Measurements from ENCODE around the gene ALK.
A peak's percentile ranks its signal among the peaks of the same experiment; 100 is the strongest.
"Not testable (repeated sequence)": the region's sequence is repeated elsewhere in the genome, so short reads cannot be mapped to it uniquely, and the experiment has no call there.

ALK gene

GRCh38 chr2:29786361-29786760 is 135.0 kb downstream of the ALK start:
- no peak for DNase-seq

- no peak for DNase-seq
Observed at GRCh38 chr2:29783666-29784065, 137.7 kb downstream of the ALK start.

GRCh38 chr2:29782549-29783458 is 138.6 kb downstream of the ALK start:
- DNase-seq = no peak

GRCh38 chr2:29782087-29782486 is 139.3 kb downstream of the ALK start:
- DNase-seq = no peak

DNA sequence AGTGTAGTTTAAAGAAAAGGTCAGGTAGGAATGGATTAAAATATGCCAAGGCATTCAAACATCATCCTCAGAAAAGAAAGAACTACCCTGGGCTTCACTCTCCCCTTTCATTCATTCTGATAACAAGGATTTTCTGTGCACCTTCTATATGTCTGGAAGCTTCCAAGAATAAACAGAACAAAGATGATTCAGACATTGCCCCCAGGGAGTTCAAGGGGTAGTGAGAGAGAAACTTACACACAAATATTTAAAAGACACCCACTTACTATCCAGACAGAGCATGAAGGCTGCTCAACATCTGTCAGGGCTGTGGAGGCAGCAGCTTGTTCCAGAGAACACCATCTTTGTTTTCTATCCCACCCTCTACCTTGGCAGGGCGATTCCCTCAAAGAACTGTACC is 140.5 kb downstream of the ALK start:
- DNase-seq = no peak

GRCh38 chr2:29777161-29777560 is 144.2 kb downstream of the ALK start:
- DNase-seq = no peak

DNA sequence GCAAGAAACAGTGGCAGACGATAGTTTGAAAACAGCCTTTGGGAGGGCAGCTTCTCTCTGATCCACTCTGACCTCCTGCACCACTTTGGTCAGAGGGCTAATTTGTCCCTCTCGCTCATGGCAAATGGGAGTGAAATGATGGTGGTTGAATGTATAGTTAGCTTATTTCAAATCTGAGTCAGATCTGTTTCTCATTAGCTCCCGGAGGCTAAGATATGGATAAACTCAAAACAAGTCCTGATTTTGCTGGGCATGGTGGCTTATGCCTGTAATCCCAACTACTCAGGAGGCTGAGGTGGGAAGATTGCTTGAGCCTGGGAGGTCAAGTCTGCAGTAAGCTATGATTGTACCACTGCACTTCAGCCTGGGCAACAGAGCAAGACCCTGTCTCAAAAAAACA is 145.0 kb downstream of the ALK start:
- DNase-seq = no peak

DNA sequence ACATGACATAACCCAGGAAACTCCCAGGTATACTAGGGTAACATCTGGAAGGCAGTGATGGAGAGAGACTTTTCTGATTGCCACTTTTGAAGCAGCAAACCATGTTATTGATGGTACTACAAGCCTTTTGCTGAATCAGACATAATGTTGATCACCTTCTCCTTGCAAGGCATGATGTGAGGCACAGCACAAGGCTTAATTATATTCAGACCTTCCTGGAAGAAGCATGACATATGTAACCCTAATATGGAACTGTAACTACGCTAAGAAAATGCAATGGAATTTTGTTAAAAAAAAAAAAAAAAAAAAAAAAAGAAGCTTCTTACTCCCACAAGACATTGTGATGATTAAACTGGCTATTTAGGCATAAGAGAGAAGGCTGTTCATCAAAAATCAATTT is 145.4 kb downstream of the ALK start:
- no peak for DNase-seq

GRCh38 chr2:29774624-29775023 is 146.8 kb downstream of the ALK start:
- no peak for DNase-seq

DNA sequence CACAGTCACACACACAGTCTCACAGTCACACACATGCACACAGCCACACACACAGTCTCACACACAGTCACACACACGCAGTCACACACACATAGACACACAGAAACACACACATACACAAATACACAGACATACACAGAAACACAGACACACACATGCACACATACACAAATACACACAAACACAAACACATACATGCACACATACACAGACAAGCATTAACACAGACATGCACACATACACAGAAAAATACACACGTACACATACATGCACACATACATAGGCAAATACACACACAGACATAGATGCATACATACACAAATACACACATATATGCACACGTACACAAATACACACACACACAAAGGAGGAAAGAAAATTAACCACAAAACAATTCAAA is 150.5 kb downstream of the ALK start:
- DNase-seq = no peak

DNA sequence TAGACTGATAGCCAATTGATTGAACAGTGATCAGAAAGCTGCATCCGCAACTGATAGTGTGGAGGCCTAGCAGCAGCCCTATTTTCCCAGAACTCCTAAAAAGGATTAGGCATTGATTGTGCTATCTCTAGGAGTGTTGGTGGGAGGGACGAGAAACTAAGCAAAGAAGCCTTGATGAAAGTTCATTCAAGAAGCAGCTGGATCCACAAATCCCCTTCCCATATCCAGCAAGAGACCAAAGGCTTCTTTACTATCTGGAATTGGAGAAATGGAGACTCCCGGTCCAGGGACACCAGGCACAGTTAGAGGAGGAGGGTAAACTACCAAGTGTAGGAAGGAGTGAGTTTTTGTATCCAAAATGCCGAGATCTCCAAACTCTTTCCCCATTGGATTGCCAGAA is 151.5 kb downstream of the ALK start:
- DNase-seq = no peak

- peak; percentile 39 for DNase-seq
Observed at GRCh38 chr2:29767606-29768335, 153.6 kb downstream of the ALK start.

- DNase-seq = no peak
Observed at GRCh38 chr2:29766191-29766590, 155.2 kb downstream of the ALK start.

DNA sequence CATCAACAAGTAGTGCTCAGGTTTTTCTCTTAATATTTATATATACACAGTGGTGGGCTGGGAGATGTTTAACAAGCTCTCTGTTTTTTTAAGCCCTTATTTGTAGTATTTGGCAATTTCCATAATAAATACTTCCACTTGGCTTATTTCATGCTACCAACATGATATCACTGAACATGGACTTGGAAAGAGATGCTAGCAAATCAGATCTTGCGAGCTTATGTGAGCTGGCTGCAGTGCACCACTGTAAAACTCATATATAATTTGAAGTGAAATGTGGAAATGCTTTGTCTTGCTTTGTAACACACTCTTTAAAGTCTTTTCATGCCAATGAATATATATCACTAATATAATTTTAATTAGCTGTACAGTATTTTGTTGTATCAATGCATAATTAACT is 155.7 kb downstream of the ALK start:
- no peak for DNase-seq

DNA sequence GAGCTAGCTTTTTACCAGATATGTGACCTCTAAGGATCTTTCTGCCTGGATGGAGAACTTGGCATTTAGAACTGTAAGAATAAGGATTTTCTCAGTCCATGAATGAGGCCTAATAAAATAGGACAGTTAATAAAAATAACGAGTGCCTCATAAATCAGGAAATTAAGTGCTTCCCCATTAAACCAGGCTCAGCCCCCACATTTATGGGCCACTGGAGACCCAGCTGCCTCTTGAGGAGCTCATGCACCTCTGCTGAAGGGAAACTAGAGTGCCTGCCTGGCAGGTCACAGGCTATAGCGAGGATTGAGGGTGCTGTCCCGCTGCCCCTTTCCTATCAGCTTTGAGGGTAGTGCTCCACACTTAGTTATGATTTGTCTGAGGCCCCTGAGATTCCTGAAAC is 158.0 kb downstream of the ALK start:
- DNase-seq = no peak

GRCh38 chr2:29762239-29762638 is 159.1 kb downstream of the ALK start:
- no peak for DNase-seq

DNA sequence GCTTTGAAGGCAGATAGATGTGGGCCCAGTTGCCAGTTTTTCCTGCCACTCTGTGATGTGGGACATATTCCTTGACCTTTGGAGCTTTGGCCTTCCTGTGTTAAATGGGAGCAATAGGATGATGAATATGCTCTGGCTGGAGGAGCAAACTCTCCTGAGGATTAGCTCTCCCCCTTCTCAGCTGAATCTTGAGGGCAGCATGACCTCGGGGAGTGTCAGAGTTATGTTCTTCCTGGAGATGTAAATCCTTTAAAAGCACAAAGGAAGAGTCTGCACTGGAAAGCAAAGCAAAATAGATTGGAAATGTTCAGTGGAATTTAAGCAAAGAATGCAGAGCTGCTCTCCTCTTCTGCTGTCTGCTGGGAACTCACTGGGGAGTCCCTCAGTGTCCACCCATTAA is 160.1 kb downstream of the ALK start:
- DNase-seq = no peak

- DNase-seq = no peak
Observed at GRCh38 chr2:29760008-29760407, 161.4 kb downstream of the ALK start.

- DNase-seq = no peak
Observed at GRCh38 chr2:29759360-29759759, 162.0 kb downstream of the ALK start.

- no peak for DNase-seq
Observed at GRCh38 chr2:29755829-29756228, 165.6 kb downstream of the ALK start.

DNA sequence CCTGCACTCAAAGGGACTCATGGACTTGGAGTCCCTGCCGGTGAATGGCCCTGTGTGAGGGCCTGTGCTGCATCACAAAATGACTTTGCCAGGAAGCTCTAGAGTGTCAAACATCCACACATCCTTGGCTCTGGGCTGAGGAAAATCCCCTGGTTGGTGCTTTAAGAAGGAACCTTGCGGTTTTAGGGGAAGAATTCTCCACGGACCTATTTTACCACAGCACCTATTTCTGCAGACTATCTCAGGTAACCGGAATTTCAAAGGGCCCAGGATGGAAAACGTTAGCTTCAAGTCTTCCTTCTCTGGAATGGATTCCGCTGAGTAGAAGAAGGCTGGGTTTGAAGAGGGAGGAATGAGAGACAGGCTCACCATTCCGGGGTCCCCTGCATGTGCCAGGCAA is 166.2 kb downstream of the ALK start:
- DNase-seq = no peak

- no peak for DNase-seq
Observed at GRCh38 chr2:29753671-29754444, 167.5 kb downstream of the ALK start.

DNA sequence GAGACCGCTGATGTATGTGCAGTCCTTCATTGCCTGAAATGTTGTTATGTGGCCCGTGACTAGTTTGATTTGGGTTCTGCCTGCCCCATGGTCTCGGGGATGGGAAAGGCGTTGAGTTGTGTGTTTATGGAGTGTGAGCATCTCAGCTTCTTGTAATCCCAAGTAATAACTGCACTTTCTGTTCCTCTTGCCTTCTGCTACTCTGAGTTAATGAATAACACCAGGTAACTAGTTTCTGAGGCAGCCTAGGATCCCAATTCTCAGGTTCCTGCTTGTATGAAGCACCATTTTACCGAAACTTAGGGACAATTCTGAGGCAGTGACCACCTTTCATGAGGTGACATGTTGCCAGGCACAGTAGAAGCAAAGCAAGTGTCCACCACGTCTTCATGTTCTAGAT is 170.0 kb downstream of the ALK start:
- DNase-seq = no peak

GRCh38 chr2:29750463-29750862 is 170.9 kb downstream of the ALK start:
- not testable (repeated sequence) for DNase-seq

All from NCI-H2171 treated with DMSO at 0.1 percent for 48 hours (cell line).